ENCODE data around the gene TMEM92. TPM values are rescaled to one million over a fixed set of nuclear protein-coding genes. Genes with fewer than 3 reads are reported as not detected.

The TMEM92 gene
- total and polyA plus RNA-seq, 9 donors = 0.35 to 3.6 (median 1.4) TPM

DNA sequence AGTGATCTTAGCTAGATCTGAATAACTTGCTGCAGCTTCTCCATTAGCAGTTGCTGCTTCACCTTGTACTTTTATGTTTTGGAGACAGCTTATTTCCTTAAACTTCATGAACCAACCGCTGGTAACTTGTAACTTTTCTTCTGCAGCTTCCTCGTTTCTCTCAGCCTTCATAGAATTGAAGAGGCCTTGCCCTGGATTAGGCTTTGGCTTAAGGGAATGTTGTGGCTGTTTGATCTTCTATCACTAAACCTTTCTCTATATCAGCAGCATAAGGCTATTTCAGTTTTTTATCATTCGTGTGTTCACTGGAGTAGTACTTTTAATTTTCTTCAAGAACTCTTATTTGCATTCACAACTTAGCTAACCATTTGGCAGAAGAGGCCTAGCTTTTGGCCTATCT, 21.5 kb upstream of the TMEM92 start:
- H3K27me3 ChIP-seq (ENCODE audit: control insufficient read depth, insufficient read depth, low read length) = peaks cover 6% of the 10 kb centered on the region
- DNase-seq = no peak
- H3K4me1 ChIP-seq (ENCODE audit: control insufficient read depth, insufficient read depth, low read length) = peaks cover 17% of the 10 kb centered on the region
- no peak overlapping the region for H3K27ac ChIP-seq (ENCODE audit: low read length)
- no CpG with 5 or more reads among the region's 3 CpGs for WGBS (ENCODE audit: insufficient coverage)
- no peaks in the 10 kb centered on the region for H3K36me3 ChIP-seq (ENCODE audit: control insufficient read depth, insufficient read depth, low read length)
- no peak overlapping the region for H3K4me3 ChIP-seq (ENCODE audit: low read length)
- peaks cover 9% of the 10 kb centered on the region for H3K9me3 ChIP-seq (replicated peaks; ENCODE audit: control insufficient read depth, low read depth, low read length)

DNA sequence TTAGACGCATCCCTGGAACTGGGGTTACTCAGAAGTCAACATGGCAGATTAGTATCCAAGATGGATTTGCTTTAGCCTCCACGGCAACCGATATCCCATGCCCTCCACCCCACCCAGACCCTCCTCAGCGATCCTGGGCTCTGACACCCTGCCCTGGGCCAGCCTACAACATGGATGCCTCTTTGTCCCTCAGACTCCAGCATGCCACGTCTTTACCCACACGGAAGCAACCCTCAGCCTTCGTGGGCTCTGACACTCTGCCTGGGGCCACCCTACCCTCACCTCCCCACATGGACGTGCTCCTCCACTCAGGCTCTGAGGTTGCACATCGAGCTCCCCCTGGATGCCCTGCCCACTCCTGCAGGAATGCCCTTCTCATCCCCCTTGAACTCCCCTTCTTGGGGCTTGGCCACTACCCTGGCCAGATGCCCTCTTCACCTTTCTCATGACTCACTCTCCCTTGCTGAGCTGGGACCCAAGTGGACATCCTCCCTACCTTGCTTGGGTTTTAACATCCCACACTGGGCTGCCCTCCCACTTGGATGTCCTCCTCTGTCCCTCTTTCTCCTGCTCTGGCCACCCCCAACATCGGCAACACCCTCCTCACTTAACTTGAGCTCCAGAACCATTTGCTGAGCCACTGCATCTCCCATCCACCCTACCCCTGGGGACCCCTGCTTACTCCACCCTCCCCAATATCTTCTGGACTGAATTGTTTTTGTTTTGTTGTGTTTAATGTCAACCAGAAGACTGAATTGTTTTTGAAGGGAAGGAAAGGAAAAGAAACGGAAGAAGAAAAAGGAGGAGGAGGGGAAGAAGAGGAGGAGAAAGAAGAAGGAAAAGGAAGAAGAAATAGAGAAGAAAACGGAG, 18.3 kb upstream of the TMEM92 start:
- no peaks in the 10 kb centered on the region for H3K36me3 ChIP-seq (ENCODE audit: control insufficient read depth, insufficient read depth, low read length)
- DNase-seq = peak; percentile 64
- H3K4me3 ChIP-seq (ENCODE audit: low read length) = no peak overlapping the region
- H3K27ac ChIP-seq (ENCODE audit: low read length) = peak overlapping the region; percentile 98
- WGBS (ENCODE audit: insufficient coverage) = 79% methylated on average over 12 of the region's 12 CpGs
- peaks cover 48% of the 10 kb centered on the region for H3K4me1 ChIP-seq (ENCODE audit: control insufficient read depth, insufficient read depth, low read length)
- H3K27me3 ChIP-seq (ENCODE audit: control insufficient read depth, insufficient read depth, low read length) = peaks cover 6% of the 10 kb centered on the region
- no peaks in the 10 kb centered on the region for H3K9me3 ChIP-seq (replicated peaks; ENCODE audit: control insufficient read depth, low read depth, low read length)

DNA sequence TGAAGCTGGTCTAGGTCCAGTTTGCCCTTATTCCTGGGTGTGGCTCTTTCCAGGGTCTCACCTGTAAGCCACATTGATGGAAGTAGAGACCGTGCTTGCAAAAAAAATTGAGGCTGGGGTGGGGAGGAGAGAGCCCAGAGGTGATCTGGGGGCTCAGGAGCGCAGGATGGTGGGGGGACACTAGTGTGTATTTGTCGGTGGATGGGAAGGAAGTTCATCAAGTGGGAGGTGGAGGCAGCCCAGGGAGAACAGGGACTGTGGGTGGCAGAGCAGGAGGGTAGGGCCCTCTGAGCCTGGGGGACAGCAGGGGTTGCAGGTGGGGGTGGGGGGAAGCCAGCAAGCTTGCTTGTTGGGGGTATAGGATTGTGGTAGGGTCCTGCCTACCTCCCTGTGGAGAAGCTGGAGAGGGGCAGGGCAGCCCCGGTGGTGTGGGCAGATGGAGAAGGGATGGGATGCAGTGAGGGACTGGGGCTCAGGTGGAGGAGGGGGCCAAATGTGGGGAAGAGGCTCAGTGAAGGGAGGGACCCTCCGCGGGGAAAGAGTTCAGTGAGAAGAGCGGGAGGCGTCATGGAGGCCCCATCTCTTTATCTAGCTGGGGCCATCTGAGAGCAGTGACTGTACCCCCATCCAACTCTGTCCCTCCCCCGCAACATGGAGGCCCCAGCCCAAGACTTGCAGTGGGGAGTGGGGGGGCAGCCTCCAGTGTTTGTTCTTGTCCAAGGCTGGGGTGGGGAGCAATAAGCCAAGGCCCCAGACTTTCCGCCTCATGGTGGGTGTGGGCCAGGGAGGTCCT, 17.2 kb upstream of the TMEM92 start:
- Histone ChIP-seq H3K9me3 (replicated peaks; ENCODE audit: control insufficient read depth, low read depth, low read length) (no peaks in the 10 kb centered on the region), H3K27ac (ENCODE audit: low read length) (peak overlapping the region; percentile 98), H3K27me3 (ENCODE audit: control insufficient read depth, insufficient read depth, low read length) (peaks cover 6% of the 10 kb centered on the region), H3K36me3 (ENCODE audit: control insufficient read depth, insufficient read depth, low read length) (no peaks in the 10 kb centered on the region), H3K4me3 (ENCODE audit: low read length) (no peak overlapping the region), H3K4me1 (ENCODE audit: control insufficient read depth, insufficient read depth, low read length) (peaks cover 49% of the 10 kb centered on the region)
- WGBS (ENCODE audit: insufficient coverage) = 80% methylated on average over 4 of the region's 10 CpGs
- DNase-seq = no peak

DNA sequence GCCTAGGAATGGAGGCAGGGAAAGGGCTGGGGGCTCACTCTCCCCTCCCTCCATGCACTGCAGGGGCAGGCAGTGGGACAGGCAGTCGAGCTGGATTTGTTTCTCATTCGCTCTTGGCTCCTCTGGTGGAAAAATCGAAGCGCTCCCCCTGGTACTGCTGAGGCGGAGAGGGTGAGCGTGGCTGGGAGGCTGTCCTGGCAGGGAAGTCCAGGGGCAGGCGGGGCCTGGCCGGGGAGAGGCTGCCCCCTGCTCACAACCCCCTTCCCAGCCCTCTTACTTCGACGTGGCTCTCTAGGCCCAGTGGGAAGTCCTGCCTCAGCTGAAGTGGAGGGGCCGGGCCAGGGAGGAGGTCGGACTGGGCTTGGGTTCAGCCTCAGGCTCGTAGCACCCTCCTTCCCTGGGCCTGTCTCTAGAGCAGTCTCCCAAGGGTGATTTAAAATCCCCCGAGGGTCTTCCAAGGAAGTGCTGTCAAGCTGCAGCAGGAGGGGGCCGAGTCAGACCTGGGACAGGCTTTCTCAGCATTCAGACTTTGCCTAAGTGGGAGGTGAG, 16.5 kb upstream of the TMEM92 start:
- Histone ChIP-seq H3K4me3 (ENCODE audit: low read length) (no peak overlapping the region), H3K27me3 (ENCODE audit: control insufficient read depth, insufficient read depth, low read length) (peaks cover 6% of the 10 kb centered on the region), H3K36me3 (ENCODE audit: control insufficient read depth, insufficient read depth, low read length) (no peaks in the 10 kb centered on the region), H3K27ac (ENCODE audit: low read length) (peak overlapping the region; percentile 98), H3K9me3 (replicated peaks; ENCODE audit: control insufficient read depth, low read depth, low read length) (no peaks in the 10 kb centered on the region), H3K4me1 (ENCODE audit: control insufficient read depth, insufficient read depth, low read length) (peaks cover 51% of the 10 kb centered on the region)
- DNase-seq = peak; percentile 98
- WGBS (ENCODE audit: insufficient coverage) = 41% methylated on average over 5 of the region's 15 CpGs

DNA sequence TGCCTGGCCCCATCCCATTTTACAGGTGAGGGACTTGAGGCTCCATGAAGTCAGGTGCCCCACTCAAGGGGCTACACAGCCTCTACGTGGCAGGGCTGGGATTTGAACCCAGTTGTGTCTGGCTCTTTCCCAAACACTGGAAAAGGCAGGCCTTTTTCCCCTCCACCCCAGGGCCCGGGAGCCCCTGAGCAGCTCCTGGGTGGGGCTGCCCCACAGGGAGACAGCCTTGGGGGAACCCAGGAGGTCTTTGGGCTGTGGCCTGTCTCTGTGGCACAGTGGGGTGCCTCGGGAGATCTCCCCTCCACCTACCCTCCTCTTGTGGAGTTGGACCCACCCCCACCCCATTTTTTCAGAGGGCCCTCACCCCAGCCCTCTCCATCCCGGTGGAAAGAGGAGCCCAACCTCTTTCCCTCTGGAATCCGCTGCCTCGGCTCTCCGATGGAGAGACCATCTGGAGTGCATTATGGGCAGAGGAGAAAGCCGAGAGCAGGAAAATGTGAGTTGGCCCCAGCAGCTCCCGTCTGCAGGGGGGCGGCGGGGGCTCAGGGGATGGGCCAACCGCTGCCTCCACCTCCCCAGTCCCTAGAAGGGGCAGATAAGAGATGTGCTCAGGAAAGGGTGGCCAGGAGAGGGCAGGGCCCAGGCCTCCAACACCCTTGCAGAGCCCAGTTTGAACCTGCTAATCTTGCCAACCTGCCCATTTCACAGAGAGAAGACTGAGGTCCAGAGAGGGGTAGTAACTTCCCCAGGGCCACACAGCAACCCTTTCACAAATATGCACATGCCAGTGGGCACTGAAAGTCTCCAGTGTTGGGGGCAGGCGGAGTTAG, 15.4 kb upstream of the TMEM92 start:
- no peaks in the 10 kb centered on the region for H3K9me3 ChIP-seq (replicated peaks; ENCODE audit: control insufficient read depth, low read depth, low read length)
- DNase-seq = peak; percentile 98
- peak overlapping the region; percentile 98 for H3K27ac ChIP-seq (ENCODE audit: low read length)
- H3K27me3 ChIP-seq (ENCODE audit: control insufficient read depth, insufficient read depth, low read length) = peaks cover 6% of the 10 kb centered on the region
- H3K4me3 ChIP-seq (ENCODE audit: low read length) = no peak overlapping the region
- H3K4me1 ChIP-seq (ENCODE audit: control insufficient read depth, insufficient read depth, low read length) = peaks cover 62% of the 10 kb centered on the region
- H3K36me3 ChIP-seq (ENCODE audit: control insufficient read depth, insufficient read depth, low read length) = no peaks in the 10 kb centered on the region
- 11% methylated on average over 2 of the region's 13 CpGs for WGBS (ENCODE audit: insufficient coverage)

DNA sequence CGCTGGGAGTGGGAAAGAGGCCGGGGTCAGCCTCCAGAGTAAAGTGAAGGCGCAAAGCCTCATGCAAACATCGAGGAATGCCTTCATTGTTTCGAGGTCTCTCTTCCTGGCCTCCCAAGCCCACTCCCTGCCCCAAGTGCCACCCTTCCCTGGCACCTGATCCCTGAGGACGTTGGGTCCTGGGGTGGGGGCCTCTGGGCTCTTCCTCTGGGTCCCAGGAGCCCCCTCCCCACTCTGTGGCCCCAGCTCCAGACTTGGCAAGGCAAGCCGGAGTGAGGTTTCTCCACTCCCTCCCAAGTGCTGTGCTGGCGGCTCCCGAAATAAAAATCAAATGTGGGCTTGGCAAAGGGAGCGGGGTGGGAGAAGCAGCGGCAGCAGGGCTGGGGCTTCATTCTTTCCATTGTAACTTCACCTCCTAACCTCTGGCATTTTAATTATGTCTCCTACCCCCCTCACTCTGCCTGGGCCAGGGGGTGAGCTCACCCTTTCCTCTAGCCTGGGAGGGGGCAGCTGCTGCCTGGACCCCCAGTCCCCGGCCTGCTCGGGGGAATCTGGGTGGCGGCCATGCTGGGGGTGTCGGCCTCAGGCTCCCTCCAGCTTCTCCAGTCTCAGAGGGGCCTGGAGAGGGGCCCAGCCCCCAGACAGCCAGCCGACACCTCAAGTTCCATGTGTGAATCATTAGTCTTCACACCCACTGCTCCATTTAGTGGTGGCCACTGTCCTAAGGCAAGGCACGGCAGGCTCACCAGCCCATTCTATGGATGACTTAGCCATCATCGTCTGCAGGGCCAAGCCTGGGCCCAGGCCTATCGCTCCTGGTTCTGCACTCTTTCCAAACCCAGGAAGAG, 14.6 kb upstream of the TMEM92 start:
- peak overlapping the region; percentile 98 for H3K27ac ChIP-seq (ENCODE audit: low read length)
- 20% methylated on average over 8 of the region's 19 CpGs for WGBS (ENCODE audit: insufficient coverage)
- peaks cover 6% of the 10 kb centered on the region for H3K27me3 ChIP-seq (ENCODE audit: control insufficient read depth, insufficient read depth, low read length)
- no peaks in the 10 kb centered on the region for H3K9me3 ChIP-seq (replicated peaks; ENCODE audit: control insufficient read depth, low read depth, low read length)
- no peak overlapping the region for H3K4me3 ChIP-seq (ENCODE audit: low read length)
- H3K36me3 ChIP-seq (ENCODE audit: control insufficient read depth, insufficient read depth, low read length) = no peaks in the 10 kb centered on the region
- peaks cover 70% of the 10 kb centered on the region for H3K4me1 ChIP-seq (ENCODE audit: control insufficient read depth, insufficient read depth, low read length)
- DNase-seq = peak; percentile 95

DNA sequence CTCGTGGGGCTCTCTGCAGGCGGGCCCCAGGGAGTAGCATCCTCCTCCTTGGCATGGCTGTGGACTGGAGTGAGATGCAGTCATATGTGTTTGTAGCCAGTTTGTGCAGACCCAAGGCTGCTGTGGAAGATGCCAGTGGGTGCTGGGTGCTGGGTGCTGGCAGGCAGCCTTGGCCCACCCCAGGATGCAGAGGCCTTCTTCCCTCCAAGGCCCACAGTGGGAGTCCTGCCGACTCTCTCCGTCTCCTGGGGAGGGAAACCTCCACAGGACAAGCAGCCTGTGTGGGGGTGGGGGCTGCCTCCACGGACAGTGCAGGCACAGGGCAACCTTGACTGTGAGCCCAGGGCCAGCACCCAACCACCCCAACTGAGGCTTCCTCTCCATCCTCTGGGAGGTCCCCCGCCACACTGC, 13.8 kb upstream of the TMEM92 start:
- H3K27me3 ChIP-seq (ENCODE audit: control insufficient read depth, insufficient read depth, low read length) = peaks cover 6% of the 10 kb centered on the region
- peak overlapping the region; percentile 98 for H3K27ac ChIP-seq (ENCODE audit: low read length)
- H3K9me3 ChIP-seq (replicated peaks; ENCODE audit: control insufficient read depth, low read depth, low read length) = no peaks in the 10 kb centered on the region
- 63% methylated on average over 3 of the region's 6 CpGs for WGBS (ENCODE audit: insufficient coverage)
- no peaks in the 10 kb centered on the region for H3K36me3 ChIP-seq (ENCODE audit: control insufficient read depth, insufficient read depth, low read length)
- DNase-seq = no peak
- no peak overlapping the region for H3K4me3 ChIP-seq (ENCODE audit: low read length)
- H3K4me1 ChIP-seq (ENCODE audit: control insufficient read depth, insufficient read depth, low read length) = peaks cover 78% of the 10 kb centered on the region

- H3K27me3 ChIP-seq (ENCODE audit: control insufficient read depth, insufficient read depth, low read length) = peaks cover under 1% of the 10 kb centered on the region
- peak overlapping the region; percentile 98 for H3K27ac ChIP-seq (ENCODE audit: low read length)
- no peaks in the 10 kb centered on the region for H3K9me3 ChIP-seq (replicated peaks; ENCODE audit: control insufficient read depth, low read depth, low read length)
- no peak for DNase-seq
- H3K36me3 ChIP-seq (ENCODE audit: control insufficient read depth, insufficient read depth, low read length) = no peaks in the 10 kb centered on the region
- 84% methylated on average over 15 of the region's 15 CpGs for WGBS (ENCODE audit: insufficient coverage)
- H3K4me1 ChIP-seq (ENCODE audit: control insufficient read depth, insufficient read depth, low read length) = peaks cover 84% of the 10 kb centered on the region
- no peak overlapping the region for H3K4me3 ChIP-seq (ENCODE audit: low read length)
These were observed 13.0 kb upstream of the TMEM92 start for GRCh38 chr17:50261051-50261915.

Measured in muscle of leg (tissue), 11 donors.